HEK293T (cell line): ENCODE measurements around the gene CHRM4.

Source experiments
- BHLHE40 ChIP-seq: fragments of 450-650 bp; IDR thresholded peaks from 2 replicates; pipeline ENCODE4 v1.6.1; 2016; ENCODE audit warnings: mild to moderate bottlenecking, moderate library complexity, borderline replicate concordance
- CTBP1 ChIP-seq: fragments of 450-650 bp; IDR thresholded peaks from 2 replicates; pipeline ENCODE4 v1.6.1; 2016; ENCODE audit warnings: borderline replicate concordance
- FOXA1 ChIP-seq: fragments of 450-650 bp; IDR thresholded peaks from 2 replicates; pipeline ENCODE4 v1.6.1; 2016; ENCODE audit warnings: mild to moderate bottlenecking
- FOXM1 ChIP-seq: fragments of 450-650 bp; IDR thresholded peaks from 2 replicates; pipeline ENCODE4 v1.6.1; 2017; ENCODE audit warnings: mild to moderate bottlenecking, borderline replicate concordance
- HDGF ChIP-seq: fragments of 450-650 bp; IDR thresholded peaks from 2 replicates; pipeline ENCODE4 v1.6.1; 2017; ENCODE audit warnings: antibody characterized with exemption, borderline replicate concordance
- L3MBTL2 ChIP-seq: fragments of 450-650 bp; conservative IDR thresholded peaks from 2 replicates; pipeline ENCODE4 v1.6.1; 2016; ENCODE audit warnings: mild to moderate bottlenecking
- NFRKB ChIP-seq: fragments of 450-650 bp; IDR thresholded peaks from 2 replicates; pipeline ENCODE4 v1.6.1; 2016; ENCODE audit warnings: mild to moderate bottlenecking, moderate library complexity
- SP1 ChIP-seq: fragments of 450-650 bp; IDR thresholded peaks from 2 replicates; pipeline ENCODE4 v1.6.1; 2017
- SUZ12 ChIP-seq: fragments of 450-650 bp; IDR thresholded peaks from 2 replicates; pipeline ENCODE4 v1.6.1; 2016; ENCODE audit warnings: mild to moderate bottlenecking
- TARDBP ChIP-seq: fragments of 450-650 bp; IDR thresholded peaks from 2 replicates; pipeline ENCODE4 v1.6.1; 2016
- ZNF384 ChIP-seq: fragments of 450-650 bp; IDR thresholded peaks from 2 replicates; pipeline ENCODE4 v1.6.1; 2016
- TF ChIP-seq, protein P1 (sequence below): fragments of 450-650 bp; IDR thresholded peaks from 2 replicates; pipeline ENCODE4 v1.6.1; 2016

DNA sequence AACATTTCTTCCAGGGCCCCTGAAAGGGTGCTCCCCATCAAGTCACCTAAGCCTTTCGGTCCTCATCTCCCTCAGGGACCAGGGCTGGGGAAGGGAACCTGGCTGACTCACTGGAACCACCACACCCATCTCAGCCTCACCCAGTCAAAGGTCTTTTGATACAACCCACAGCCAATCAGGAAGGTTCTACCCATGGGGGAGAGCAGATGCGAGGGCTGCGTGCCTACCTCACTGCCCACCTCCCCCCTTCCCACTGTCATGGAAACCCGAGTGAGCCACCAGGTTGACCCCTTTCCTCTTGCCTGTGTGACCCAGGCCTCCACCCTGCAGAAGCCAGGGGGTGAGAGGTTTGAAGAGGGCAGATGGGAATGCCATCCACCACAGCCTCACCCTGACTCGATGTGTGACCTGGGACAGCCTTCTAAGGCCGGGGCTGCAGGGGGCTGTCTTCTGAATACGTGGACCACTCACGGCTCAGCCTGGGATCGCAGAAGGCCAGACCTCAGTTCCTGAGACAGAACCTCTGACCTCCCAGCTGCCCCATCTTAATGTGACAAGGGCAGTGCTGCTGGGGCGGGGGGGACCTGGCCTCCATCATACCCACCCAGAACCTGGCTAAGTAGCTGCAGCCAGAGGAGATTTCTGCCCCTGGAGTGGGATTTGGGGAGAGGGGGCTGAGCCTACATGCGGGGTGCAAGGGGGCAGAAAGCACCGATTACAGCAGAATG, 7.4 kb downstream of the CHRM4 start:
- TF ChIP-seq, protein P1, sequence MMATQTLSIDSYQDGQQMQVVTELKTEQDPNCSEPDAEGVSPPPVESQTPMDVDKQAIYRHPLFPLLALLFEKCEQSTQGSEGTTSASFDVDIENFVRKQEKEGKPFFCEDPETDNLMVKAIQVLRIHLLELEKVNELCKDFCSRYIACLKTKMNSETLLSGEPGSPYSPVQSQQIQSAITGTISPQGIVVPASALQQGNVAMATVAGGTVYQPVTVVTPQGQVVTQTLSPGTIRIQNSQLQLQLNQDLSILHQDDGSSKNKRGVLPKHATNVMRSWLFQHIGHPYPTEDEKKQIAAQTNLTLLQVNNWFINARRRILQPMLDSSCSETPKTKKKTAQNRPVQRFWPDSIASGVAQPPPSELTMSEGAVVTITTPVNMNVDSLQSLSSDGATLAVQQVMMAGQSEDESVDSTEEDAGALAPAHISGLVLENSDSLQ: no peak
- TF ChIP-seq TARDBP (no peak), SP1 (no peak), L3MBTL2 (no peak), FOXA1 (no peak), ZNF384 (no peak), BHLHE40 (no peak), SUZ12 (no peak), CTBP1 (no peak), FOXM1 (no peak), HDGF (no peak), NFRKB (no peak)
